ENCODE data around the gene EBPL.
A peak's percentile ranks its signal among the peaks of the same experiment; 100 is the strongest.
"Not testable (repeated sequence)": the region's sequence is repeated elsewhere in the genome, so short reads cannot be mapped to it uniquely, and the experiment has no call there.

Gene EBPL

DNA sequence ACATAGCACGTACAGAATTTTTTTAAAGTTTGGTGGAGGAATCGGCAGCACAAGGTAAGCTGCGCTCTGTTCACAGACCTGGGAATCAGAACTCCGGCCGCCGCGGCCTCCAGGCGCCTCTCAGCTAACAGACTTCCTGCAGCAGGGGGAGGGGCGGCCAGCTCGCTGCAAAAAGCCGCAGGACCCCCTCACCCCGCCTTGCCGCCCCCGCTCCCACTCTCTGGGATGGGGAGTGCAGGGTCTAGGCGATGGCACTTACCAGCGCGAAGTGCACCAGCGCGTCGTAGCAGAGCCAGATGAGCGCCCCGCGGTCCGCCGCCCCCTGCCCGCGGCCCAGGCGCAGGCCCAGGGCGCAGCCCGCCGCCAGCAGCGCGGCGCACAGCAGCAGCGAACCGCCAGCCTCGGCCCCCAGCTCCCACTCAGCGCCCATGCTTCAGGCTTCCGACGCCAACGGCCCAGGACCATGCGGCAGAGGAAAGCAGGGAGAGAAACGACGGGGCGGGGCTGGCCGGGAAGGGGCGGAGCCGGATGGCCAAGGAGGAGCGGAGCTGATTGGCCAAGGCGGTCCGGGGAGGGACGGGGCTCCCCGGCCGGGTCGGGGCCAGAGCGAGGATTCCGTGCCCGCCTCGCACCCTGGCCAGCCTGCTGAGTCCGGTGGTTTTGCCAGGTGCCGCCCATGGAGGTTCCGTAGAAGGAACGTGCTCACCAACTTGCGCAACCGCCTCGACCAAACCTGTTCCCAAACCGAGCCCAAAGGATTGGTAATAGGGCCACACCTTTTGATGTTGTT lies at the start of gene EBPL:
Gene EBPL, minus strand, starts transcription at position 492 of the 790 bp plus-strand sequence. Its CDS starts 62 bp downstream, at position 430.
- peak; percentile 96 for DNase-seq

DNA sequence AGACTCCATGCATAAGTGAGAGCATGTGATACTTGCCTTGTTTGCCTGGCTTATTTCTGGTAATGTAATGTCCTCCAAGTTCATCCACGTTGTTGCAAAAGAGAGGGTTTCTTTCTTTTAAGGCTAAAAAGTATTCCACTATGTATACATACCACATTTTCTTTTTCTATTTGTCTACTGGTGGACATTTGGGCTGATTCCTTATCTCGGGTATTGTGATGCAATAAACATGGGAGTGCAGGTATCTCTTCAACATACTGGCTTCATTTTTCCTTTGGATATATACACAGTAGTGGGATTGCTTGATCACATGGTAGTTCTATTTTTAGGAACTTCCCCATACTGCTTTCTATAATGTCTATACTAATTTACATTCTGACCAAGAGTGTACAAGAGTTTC lies 49.6 kb upstream of the EBPL start:
- no peak for DNase-seq

GRCh38 chr13:49739498-49740187 lies 48.4 kb upstream of the EBPL start:
- no peak for DNase-seq

GRCh38 chr13:49733181-49733951 lies 42.1 kb upstream of the EBPL start:
- DNase-seq = no peak

DNA sequence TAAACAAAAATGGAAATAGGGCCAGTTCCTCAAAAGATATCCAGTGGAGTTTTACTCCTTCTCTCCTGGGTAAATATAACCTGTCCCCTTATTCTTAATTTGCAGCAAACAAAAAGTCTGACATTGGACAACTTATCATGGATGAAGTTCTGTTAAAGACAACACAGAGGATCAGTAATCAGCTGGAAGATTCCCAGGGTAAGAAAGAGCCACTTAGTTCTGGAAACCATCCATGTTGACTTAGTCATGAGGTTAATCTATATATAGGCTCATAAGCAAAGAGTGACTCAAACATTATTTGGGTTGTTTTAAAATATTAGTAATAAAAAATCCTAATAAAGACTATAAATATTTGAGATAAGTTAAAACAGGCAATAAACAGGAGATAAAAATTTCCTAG lies 40.5 kb upstream of the EBPL start:
- DNase-seq = no peak

DNA sequence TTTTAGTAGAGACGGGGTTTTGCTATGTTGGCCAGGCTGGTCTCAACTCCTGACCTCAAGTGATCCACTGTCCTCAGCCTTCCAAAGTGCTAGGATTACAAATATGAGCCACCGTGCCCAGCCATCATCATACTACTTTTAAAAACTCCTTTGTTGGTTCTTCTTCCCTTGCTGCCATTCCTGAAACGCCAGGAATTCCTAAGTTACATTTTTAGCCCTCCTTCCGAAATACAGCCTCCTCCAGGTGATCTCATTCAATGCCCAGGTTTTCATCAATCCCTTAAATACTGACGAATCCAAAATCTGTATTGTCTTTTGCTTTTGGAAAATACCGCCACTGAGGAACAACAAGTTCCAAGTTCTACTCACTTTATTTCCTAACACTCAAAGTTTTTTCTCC lies 25.3 kb upstream of the EBPL start:
- no peak for DNase-seq

- DNase-seq = no peak
Measured at GRCh38 chr13:49714757-49715156, 23.5 kb upstream of the EBPL start.

DNA sequence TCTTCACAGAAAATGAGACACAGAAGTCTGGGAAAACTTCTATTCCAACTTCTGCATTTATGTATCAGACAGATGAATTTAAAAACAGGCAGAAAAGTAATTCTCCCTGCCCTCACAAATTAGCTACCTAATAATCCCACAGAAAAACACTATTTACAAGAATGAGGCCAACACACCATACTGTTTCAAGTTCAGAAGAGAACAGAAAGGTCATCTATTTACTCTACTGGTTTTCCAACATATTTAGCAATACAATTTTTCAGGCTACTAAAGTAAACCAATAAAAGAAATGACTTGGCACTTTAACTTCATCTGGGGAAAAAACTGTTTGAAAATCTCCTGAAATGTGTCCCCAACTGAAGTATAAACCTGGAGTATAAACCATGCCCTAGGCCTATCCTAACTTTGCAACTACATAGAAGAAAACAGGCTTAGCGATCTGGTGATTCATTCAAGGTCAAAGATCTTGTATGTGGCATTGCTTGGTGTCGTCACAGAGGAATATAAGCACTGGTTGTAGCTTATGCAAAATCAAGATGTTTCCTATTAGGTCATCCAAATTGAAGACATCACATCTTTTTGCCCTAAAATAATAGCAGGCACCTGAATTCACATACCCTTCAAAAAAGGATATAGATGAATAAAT lies 20.1 kb upstream of the EBPL start:
- no peak for DNase-seq

DNA sequence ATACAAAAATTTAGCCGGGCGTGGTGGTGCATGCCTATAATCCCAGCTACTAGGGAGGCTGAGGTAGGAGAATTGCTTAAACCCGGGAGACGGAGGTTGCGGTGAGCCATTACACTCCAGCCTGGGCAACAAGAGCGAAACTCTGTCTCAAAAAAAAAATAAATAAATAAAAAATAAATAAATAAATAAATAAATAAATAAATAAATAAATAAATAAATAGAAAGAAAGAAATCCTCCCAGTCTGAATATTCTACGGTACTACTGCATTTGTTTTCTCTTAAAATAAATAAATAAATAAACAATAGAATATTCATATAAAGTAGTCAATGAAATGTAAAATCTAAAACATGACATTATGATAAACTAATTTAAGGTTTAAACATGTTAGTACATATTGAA lies 13.0 kb upstream of the EBPL start:
- not testable (repeated sequence) for DNase-seq

- DNase-seq = no peak
Measured at GRCh38 chr13:49701491-49701890, 10.2 kb upstream of the EBPL start.

DNA sequence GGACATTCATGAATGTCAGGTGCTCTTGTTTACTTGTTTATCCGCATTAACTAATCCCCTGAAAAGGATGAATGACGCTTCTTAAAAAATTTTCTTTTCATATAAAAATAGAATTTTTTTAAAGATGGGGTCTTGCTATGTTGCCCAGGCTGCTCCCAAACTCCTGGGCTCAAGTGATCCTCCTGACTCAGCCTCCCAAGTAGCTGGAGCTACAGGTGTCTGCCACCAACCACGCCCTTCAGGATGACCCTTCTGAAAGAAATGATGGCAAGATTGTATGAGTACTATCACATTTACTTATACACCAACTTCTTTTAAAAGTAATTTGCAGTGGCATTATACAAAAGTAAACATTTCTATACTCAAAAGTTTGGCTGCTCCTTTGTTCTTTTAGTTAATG lies 6.2 kb upstream of the EBPL start:
- DNase-seq = no peak

GRCh38 chr13:49694446-49694845 lies 3.2 kb upstream of the EBPL start:
- DNase-seq = no peak

DNA sequence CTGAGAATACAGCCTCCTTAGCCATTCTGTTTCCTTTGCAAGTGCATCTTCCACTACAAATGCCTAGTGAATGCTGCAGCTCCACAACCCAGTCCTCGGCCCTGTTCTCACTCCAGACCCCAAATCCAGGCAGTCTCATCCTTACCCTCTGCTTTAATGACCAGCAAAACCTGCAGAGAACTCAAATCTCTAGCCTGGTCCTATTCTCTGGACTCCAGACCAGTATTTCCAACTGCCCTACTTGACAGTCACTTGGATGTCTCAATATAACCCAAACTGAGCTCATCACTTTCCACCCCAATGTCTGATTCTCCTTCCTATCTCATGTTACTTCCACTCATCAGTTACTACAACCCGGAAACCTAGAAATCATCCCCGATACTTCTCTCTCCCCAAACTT lies 2.6 kb upstream of the EBPL start:
- DNase-seq = no peak

DNA sequence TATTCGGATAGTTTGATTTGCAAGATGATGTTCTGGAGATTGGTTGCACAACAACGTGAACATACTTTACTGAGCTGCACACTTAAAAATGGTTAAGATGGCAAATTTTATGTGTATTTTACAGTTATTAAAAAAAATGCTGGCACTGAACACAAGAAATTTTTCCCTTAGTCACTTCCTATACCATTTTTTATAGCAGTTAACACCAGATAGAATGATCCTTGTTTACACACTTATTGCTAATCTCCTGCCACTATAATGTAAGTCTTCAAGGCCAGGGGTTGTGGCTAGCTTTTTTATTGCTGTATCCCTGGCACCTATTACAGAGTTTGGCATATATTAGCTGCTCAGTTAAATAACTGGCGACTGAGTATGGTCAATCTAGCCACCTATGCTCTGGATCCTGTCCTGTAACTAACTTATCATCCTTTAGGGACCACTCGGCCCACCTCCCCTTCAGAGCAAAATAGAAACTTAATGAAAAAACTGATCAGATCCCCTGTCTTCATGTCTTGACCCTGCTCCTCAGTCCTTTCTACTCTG lies 2.0 kb upstream of the EBPL start:
- no peak for DNase-seq

- DNase-seq = no peak
Measured at GRCh38 chr13:49690133-49690994, 922 bp downstream of the EBPL start.

- DNase-seq = no peak
Measured at GRCh38 chr13:49683489-49683888, 7.8 kb downstream of the EBPL start.

- DNase-seq = no peak
Measured at GRCh38 chr13:49681842-49682435, 9.3 kb downstream of the EBPL start.

- DNase-seq = no peak
Measured at GRCh38 chr13:49679246-49679645, 12.0 kb downstream of the EBPL start.

GRCh38 chr13:49678191-49678914 lies 12.9 kb downstream of the EBPL start:
- no peak for DNase-seq

- no peak for DNase-seq
Measured at GRCh38 chr13:49676581-49677298, 14.5 kb downstream of the EBPL start.

All from left hindlimb (tissue), 1 donor.